Tibial nerve (tissue), 4 donors: ENCODE data around the gene CACNA1I. TPM values are rescaled to one million over a fixed set of nuclear protein-coding genes. Genes with fewer than 3 reads are reported as not detected.

Source experiments
- DNase-seq, 2 donors: peaks; one replicate each; pipeline ENCODE4 v3.0.0-alpha.2; 2019; ENCODE audit warnings: low spot score in 2 of 2
- H3K27ac ChIP-seq, 4 donors: fragments of 200-600 bp; sonication (generic) in 3 of 4; one replicate each; pipeline ENCODE4 v1.5.1; 2017 to 2019; ENCODE audit warnings: mild to moderate bottlenecking in 1 of 4
- H3K27me3 ChIP-seq, 2 donors: fragments of 200-600 bp; sonication (generic) in 1 of 2; one replicate each; pipeline versions ENCODE4 v1.5.1 to v1.6.0; 2017 to 2019
- H3K36me3 ChIP-seq, 3 donors: fragments of 200-600 bp; sonication (generic); one replicate each; pipeline ENCODE4 v1.5.1; 2018 to 2019
- H3K4me1 ChIP-seq, 4 donors: fragments of 200-600 bp; sonication (generic) in 3 of 4; one replicate each; pipeline ENCODE4 v1.5.1; 2017 to 2019
- H3K4me3 ChIP-seq, 4 donors: fragments of 200-600 bp; sonication (generic) in 3 of 4; one replicate each; pipeline ENCODE4 v1.5.1; 2017 to 2019; ENCODE audit warnings: mild to moderate bottlenecking in 1 of 4, moderate library complexity in 1 of 4
- H3K9me3 ChIP-seq, 4 donors: fragments of 200-600 bp; sonication (generic) in 3 of 4; one replicate each; pipeline ENCODE4 v1.5.1; 2017 to 2019
- CTCF ChIP-seq, 5 experiments: fragments of 200-600 bp in 3 of 5; fragments of 450-650 bp in 2 of 5; sonication (generic) in 3 of 5; IDR thresholded peaks; one replicate each; pipeline ENCODE4 v1.5.1; 2016 to 2019; ENCODE audit warnings: antibody characterized with exemption in 5 of 5, mild to moderate bottlenecking in 3 of 5, moderate library complexity in 2 of 5
- EP300 ChIP-seq, 2 donors: sonication (generic); formaldehyde crosslinking; IDR thresholded peaks; one replicate each; pipeline ENCODE4 v1.6.1; 2017; ENCODE audit warnings: antibody characterized with exemption in 2 of 2, mild to moderate bottlenecking in 1 of 2
- POLR2A ChIP-seq, 2 donors: fragments of 450-650 bp; IDR thresholded peaks; one replicate each; pipeline ENCODE4 v1.6.1; 2017; ENCODE audit warnings: antibody characterized with exemption in 2 of 2, mild to moderate bottlenecking in 2 of 2, moderate library complexity in 2 of 2
- WGBS, 2 donors: methylation state at CpG; one replicate each; pipeline ENCODE4 v1.1.5; 2018; 5-methylcytosine and 5-hydroxymethylcytosine counted together
- total RNA-seq, 4 donors: library from RNA; depleted of rRNA; stranded (reverse); fragments of >200 nt; gene quantifications; one replicate each; pipeline ENCODE4 v1.1.0, GENCODE V29; 2016

The CACNA1I gene
- total RNA-seq, 4 donors from 2014 or later = 0.42 to 0.78 (median 0.52) TPM

GRCh38 chr22:39574779-39575551 is 4.4 kb downstream of the CACNA1I start:
- WGBS, 2 donors = 71 to 89% methylated on average over 4 to 12 of the region's 14 CpGs
- Histone ChIP-seq H3K4me3 (no peak overlapping the region), H3K4me1 (no peaks in the 10 kb centered on the region), H3K27ac (no peak overlapping the region), H3K27me3 (no peaks in the 10 kb centered on the region), H3K9me3 (no peaks in the 10 kb centered on the region), H3K36me3 (no peaks in the 10 kb centered on the region)
- DNase-seq = no peak
- no peak for TF ChIP-seq EP300 (IDR thresholded peaks at IDR 0.05)
- no peak for TF ChIP-seq CTCF (IDR thresholded peaks at IDR 0.05)
- no peak for TF ChIP-seq POLR2A (IDR thresholded peaks at IDR 0.05)

GRCh38 chr22:39575552-39575825 is 4.9 kb downstream of the CACNA1I start:
- Histone ChIP-seq H3K4me1 (no peaks in the 10 kb centered on the region), H3K27ac (no peak overlapping the region), H3K36me3 (no peaks in the 10 kb centered on the region), H3K4me3 (no peak overlapping the region), H3K27me3 (no peaks in the 10 kb centered on the region), H3K9me3 (no peaks in the 10 kb centered on the region)
- WGBS, 2 donors = 92 to 94% methylated on average over 2 of the region's 2 CpGs
- no peak for DNase-seq
- TF ChIP-seq EP300 (IDR thresholded peaks at IDR 0.05) (no peak), POLR2A (IDR thresholded peaks at IDR 0.05) (no peak), CTCF (IDR thresholded peaks at IDR 0.05) (no peak)

- no peak for DNase-seq
- no peaks in the 10 kb centered on the region for H3K36me3 ChIP-seq
- H3K9me3 ChIP-seq = no peaks in the 10 kb centered on the region
- no peak overlapping the region for H3K27ac ChIP-seq
- no peaks in the 10 kb centered on the region for H3K27me3 ChIP-seq
- TF ChIP-seq CTCF (IDR thresholded peaks at IDR 0.05) (no peak), POLR2A (IDR thresholded peaks at IDR 0.05) (no peak), EP300 (IDR thresholded peaks at IDR 0.05) (no peak)
- no peaks in the 10 kb centered on the region for H3K4me1 ChIP-seq
- 87 to 89% methylated on average over 4 of the region's 4 CpGs for whole genome bisulfite sequencing, 2 donors
- no peak overlapping the region for H3K4me3 ChIP-seq
Measured at GRCh38 chr22:39576027-39576426, 5.5 kb downstream of the CACNA1I start.

GRCh38 chr22:39577366-39577765 is 6.8 kb downstream of the CACNA1I start:
- 74 to 84% methylated on average over 21 of the region's 21 CpGs for WGBS, 2 donors
- Histone ChIP-seq H3K27me3 (no peaks in the 10 kb centered on the region), H3K4me3 (no peak overlapping the region), H3K9me3 (no peaks in the 10 kb centered on the region), H3K4me1 (no peaks in the 10 kb centered on the region), H3K27ac (no peak overlapping the region), H3K36me3 (no peaks in the 10 kb centered on the region)
- no peak for DNase-seq
- TF ChIP-seq CTCF (IDR thresholded peaks at IDR 0.05) (no peak), EP300 (IDR thresholded peaks at IDR 0.05) (no peak), POLR2A (IDR thresholded peaks at IDR 0.05) (no peak)

- Histone ChIP-seq H3K36me3 (no peaks in the 10 kb centered on the region), H3K27me3 (no peaks in the 10 kb centered on the region), H3K4me3 (no peak overlapping the region), H3K27ac (no peak overlapping the region), H3K4me1 (no peaks in the 10 kb centered on the region), H3K9me3 (no peaks in the 10 kb centered on the region)
- WGBS, 2 donors = 81 to 91% methylated on average over 7 of the region's 7 CpGs
- TF ChIP-seq CTCF (IDR thresholded peaks at IDR 0.05) = no peak
- TF ChIP-seq EP300 (IDR thresholded peaks at IDR 0.05) = no peak
- no peak for TF ChIP-seq POLR2A (IDR thresholded peaks at IDR 0.05)
- no peak for DNase-seq
Measured at GRCh38 chr22:39577900-39578299, 7.3 kb downstream of the CACNA1I start.
